Measurements from ENCODE around the gene FAM184B.

Gene FAM184B

GRCh38 chr4:17624821-17625220 lies 156.6 kb downstream of the FAM184B start:
- Histone ChIP-seq H3K27me3 (replicated peaks; ENCODE audit: insufficient read depth, low read length) (no peaks in the 10 kb centered on the region), H4K20me1 (ENCODE audit: insufficient read depth, low read length) (no peaks in the 10 kb centered on the region), H3K4me1 (ENCODE audit: low read length) (no peaks in the 10 kb centered on the region), H3K27ac (ENCODE audit: low read length) (no peak overlapping the region), H3K36me3 (replicated peaks; ENCODE audit: insufficient read depth, low read length) (peaks cover 20% of the 10 kb centered on the region), H3K4me3 (ENCODE audit: low read length) (no peak overlapping the region), H2AFZ (ENCODE audit: low read length) (no peak overlapping the region), H3K79me2 (ENCODE audit: low read length) (peaks cover 25% of the 10 kb centered on the region), H3F3A (ENCODE audit: insufficient read depth, low read length) (no peaks in the 10 kb centered on the region), H3K9me3 (replicated peaks; ENCODE audit: insufficient read depth, low read length) (no peaks in the 10 kb centered on the region), H3K9me2 (replicated peaks; ENCODE audit: insufficient read depth, low read length) (no peaks in the 10 kb centered on the region), H3K9ac (ENCODE audit: low read length) (no peak overlapping the region), H3K4me2 (ENCODE audit: low read depth, low read length) (no peak overlapping the region)
- DNase-seq, result no peak
- no peak for TF ChIP-seq EZH2phosphoT487 (IDR thresholded peaks at IDR 0.05; ENCODE audit: low read length)
- no peak for TF ChIP-seq EZH2 (optimal IDR thresholded peaks at IDR 0.05; ENCODE audit: low read depth, low read length)
- TF ChIP-seq CTCF (IDR thresholded peaks at IDR 0.05; ENCODE audit: low read length), result no peak

- DNase-seq, result no peak
- H3F3A ChIP-seq (ENCODE audit: insufficient read depth, low read length), result no peaks in the 10 kb centered on the region
- TF ChIP-seq EZH2phosphoT487 (IDR thresholded peaks at IDR 0.05; ENCODE audit: low read length) (no peak), CTCF (IDR thresholded peaks at IDR 0.05; ENCODE audit: low read length) (no peak), EZH2 (optimal IDR thresholded peaks at IDR 0.05; ENCODE audit: low read depth, low read length) (no peak)
- no peak overlapping the region for H3K4me2 ChIP-seq (ENCODE audit: low read depth, low read length)
- no peak overlapping the region for H2AFZ ChIP-seq (ENCODE audit: low read length)
- H3K9me3 ChIP-seq (replicated peaks; ENCODE audit: insufficient read depth, low read length), result no peaks in the 10 kb centered on the region
- H3K27ac ChIP-seq (ENCODE audit: low read length), result no peak overlapping the region
- peaks cover 26% of the 10 kb centered on the region for H3K36me3 ChIP-seq (replicated peaks; ENCODE audit: insufficient read depth, low read length)
- H3K9me2 ChIP-seq (replicated peaks; ENCODE audit: insufficient read depth, low read length), result no peaks in the 10 kb centered on the region
- H3K27me3 ChIP-seq (replicated peaks; ENCODE audit: insufficient read depth, low read length), result no peaks in the 10 kb centered on the region
- peaks cover 8% of the 10 kb centered on the region; the same call in 1 of the 2 replicates for H4K20me1 ChIP-seq (ENCODE audit: insufficient read depth, low read length)
- H3K4me1 ChIP-seq (ENCODE audit: low read length), result no peaks in the 10 kb centered on the region
- peaks cover 38% of the 10 kb centered on the region for H3K79me2 ChIP-seq (ENCODE audit: low read length)
- H3K9ac ChIP-seq (ENCODE audit: low read length), result no peak overlapping the region
- H3K4me3 ChIP-seq (ENCODE audit: low read length), result no peak overlapping the region
These were observed 157.9 kb downstream of the FAM184B start for GRCh38 chr4:17623451-17624001.

- Histone ChIP-seq H3K36me3 (replicated peaks; ENCODE audit: insufficient read depth, low read length) (peaks cover 23% of the 10 kb centered on the region), H3K79me2 (ENCODE audit: low read length) (peaks cover 75% of the 10 kb centered on the region)
These were observed 161.9 kb downstream of the FAM184B start for GRCh38 chr4:17619416-17620105.

More at GRCh38 chr4:17619416-17620105, 161.9 kb downstream of the FAM184B start:
- no peak overlapping the region for H3K4me3 ChIP-seq (ENCODE audit: low read length)
- no peaks in the 10 kb centered on the region for H3F3A ChIP-seq (ENCODE audit: insufficient read depth, low read length)
- no peak overlapping the region for H3K27ac ChIP-seq (ENCODE audit: low read length)
- 0 out of 2 replicates have a peak, but pooled peaks cover 9% of the 10 kb centered on the region for H3K4me1 ChIP-seq (ENCODE audit: low read length)
- no peak overlapping the region for H3K9ac ChIP-seq (ENCODE audit: low read length)
- DNase-seq, result no peak
- no peaks in the 10 kb centered on the region for H3K27me3 ChIP-seq (replicated peaks; ENCODE audit: insufficient read depth, low read length)
- H3K4me2 ChIP-seq (ENCODE audit: low read depth, low read length), result no peak overlapping the region
- no peak for TF ChIP-seq EZH2 (optimal IDR thresholded peaks at IDR 0.05; ENCODE audit: low read depth, low read length)
- TF ChIP-seq CTCF (IDR thresholded peaks at IDR 0.05; ENCODE audit: low read length), result no peak
- no peak for TF ChIP-seq EZH2phosphoT487 (IDR thresholded peaks at IDR 0.05; ENCODE audit: low read length)
- no peak overlapping the region for H2AFZ ChIP-seq (ENCODE audit: low read length)
- H3K9me3 ChIP-seq (replicated peaks; ENCODE audit: insufficient read depth, low read length), result no peaks in the 10 kb centered on the region
- no peaks in the 10 kb centered on the region for H3K9me2 ChIP-seq (replicated peaks; ENCODE audit: insufficient read depth, low read length)
- peaks cover 12% of the 10 kb centered on the region; the same call in 1 of the 2 replicates for H4K20me1 ChIP-seq (ENCODE audit: insufficient read depth, low read length)
